Measurements from ENCODE around the gene IPO13. TPM values are rescaled to one million over a fixed set of nuclear protein-coding genes. Genes with fewer than 3 reads are reported as not detected.

IPO13 gene
- total RNA-seq, 1 experiment from 2014 or later = 25.0 TPM

- no peaks in the 10 kb centered on the region for H3K9me2 ChIP-seq (ENCODE audit: insufficient read depth)
- peak overlapping the region; percentile 95 for H3K4me2 ChIP-seq
- BruUV-seq (replicated peaks) = TSS peak; percentile 36
- H3K4me3 ChIP-seq = peak overlapping the region; percentile 67
- TF ChIP-seq CTCF (conservative IDR thresholded peaks at IDR 0.05) (no peak), EZH2 (IDR thresholded peaks at IDR 0.05; ENCODE audit: low read depth) (no peak)
- H4K20me1 ChIP-seq (ENCODE audit: insufficient read depth) = peaks cover 9% of the 10 kb centered on the region; the same call in 1 of the 2 replicates
- peaks cover 51% of the 10 kb centered on the region for H3F3A ChIP-seq (ENCODE audit: insufficient read depth, low read depth)
- POLR2A ChIA-PET (ENCODE audit: unreplicated experiment) = interaction anchor here (0.6 to 0.7 kb wide), 3 partner anchors 20 to 117 kb away, joined by 3 to 11 read pairs (median 9); no protein-coding TSS in a partner anchor
- peak overlapping the region; percentile 80 for H2AFZ ChIP-seq
- peaks cover 53% of the 10 kb centered on the region for H3K4me1 ChIP-seq (replicated peaks; ENCODE audit: insufficient read depth)
- DNase-seq = no peak
- peaks cover 63% of the 10 kb centered on the region for H3K79me2 ChIP-seq (ENCODE audit: low read depth)
- intact Hi-C loops (cut with micrococcal nuclease; ENCODE audit: unreplicated experiment) = loop anchor here (10.0 kb wide), 1 partner anchor 271 kb away; the partner anchor contains the start of gene ST3GAL3
- no peaks in the 10 kb centered on the region for H3K27me3 ChIP-seq (ENCODE audit: insufficient read depth, low read depth)
- peaks cover 22% of the 10 kb centered on the region for H3K36me3 ChIP-seq (ENCODE audit: low read depth)
- no peaks in the 10 kb centered on the region for H3K9me3 ChIP-seq (ENCODE audit: insufficient read depth, low read depth)
- CTCF ChIA-PET = interaction anchor here (0.6 to 0.9 kb wide), 2 partner anchors 15 to 161 kb away, joined by 3 to 4 read pairs; no protein-coding TSS in a partner anchor
- peak overlapping the region; percentile 23; the same call in 1 of the 2 replicates for H3K27ac ChIP-seq
Measured at GRCh38 chr1:43975249-43975961, 28.7 kb downstream of the IPO13 start.

GRCh38 chr1:43976045-43976444, 29.3 kb downstream of the IPO13 start:
- CTCF ChIA-PET = interaction anchor here (0.6 kb wide), 1 partner anchor 161 kb away, joined by 4 read pairs; no protein-coding TSS in a partner anchor
- intact Hi-C loops (cut with micrococcal nuclease; ENCODE audit: unreplicated experiment) = loop anchor here (10.0 kb wide), 1 partner anchor 271 kb away; the partner anchor contains the start of gene ST3GAL3
- Histone ChIP-seq H3K9me2 (ENCODE audit: insufficient read depth) (no peaks in the 10 kb centered on the region), H3K4me1 (replicated peaks; ENCODE audit: insufficient read depth) (peaks cover 54% of the 10 kb centered on the region), H3K4me2 (peak overlapping the region; percentile 95), H3K27ac (no peak overlapping the region), H4K20me1 (ENCODE audit: insufficient read depth) (peaks cover 9% of the 10 kb centered on the region; the same call in 1 of the 2 replicates), H3K79me2 (ENCODE audit: low read depth) (peaks cover 63% of the 10 kb centered on the region), H3F3A (ENCODE audit: insufficient read depth, low read depth) (peaks cover 55% of the 10 kb centered on the region), H2AFZ (no peak overlapping the region), H3K36me3 (ENCODE audit: low read depth) (peaks cover 22% of the 10 kb centered on the region), H3K4me3 (peak overlapping the region; percentile 67), H3K27me3 (ENCODE audit: insufficient read depth, low read depth) (no peaks in the 10 kb centered on the region), H3K9me3 (ENCODE audit: insufficient read depth, low read depth) (no peaks in the 10 kb centered on the region)
- TF ChIP-seq EZH2 (IDR thresholded peaks at IDR 0.05; ENCODE audit: low read depth) (no peak), CTCF (conservative IDR thresholded peaks at IDR 0.05) (no peak)
- no TSS peak for BruUV-seq (replicated peaks)
- no peak for DNase-seq
- POLR2A ChIA-PET (ENCODE audit: unreplicated experiment) = no interaction called here

GRCh38 chr1:43976890-43977289, 30.1 kb downstream of the IPO13 start:
- Histone ChIP-seq H3K27me3 (ENCODE audit: insufficient read depth, low read depth) (no peaks in the 10 kb centered on the region), H3K79me2 (ENCODE audit: low read depth) (peaks cover 62% of the 10 kb centered on the region), H3K27ac (no peak overlapping the region), H3K4me3 (no peak overlapping the region), H3K4me1 (replicated peaks; ENCODE audit: insufficient read depth) (peaks cover 53% of the 10 kb centered on the region), H2AFZ (no peak overlapping the region), H3K4me2 (peak overlapping the region; percentile 95), H3K36me3 (ENCODE audit: low read depth) (peaks cover 22% of the 10 kb centered on the region), H3F3A (ENCODE audit: insufficient read depth, low read depth) (peaks cover 55% of the 10 kb centered on the region), H4K20me1 (ENCODE audit: insufficient read depth) (peaks cover 9% of the 10 kb centered on the region; the same call in 1 of the 2 replicates), H3K9me3 (ENCODE audit: insufficient read depth, low read depth) (no peaks in the 10 kb centered on the region), H3K9me2 (ENCODE audit: insufficient read depth) (no peaks in the 10 kb centered on the region)
- DNase-seq = no peak
- ChIA-PET CTCF (interaction anchor here (0.6 kb wide), 1 partner anchor 69 kb away, joined by 3 read pairs; no protein-coding TSS in a partner anchor), POLR2A (ENCODE audit: unreplicated experiment) (no interaction called here)
- intact Hi-C loops (cut with micrococcal nuclease; ENCODE audit: unreplicated experiment) = loop anchor here (10.0 kb wide), 1 partner anchor 272 kb away; the partner anchor contains the start of gene ST3GAL3
- TF ChIP-seq EZH2 (IDR thresholded peaks at IDR 0.05; ENCODE audit: low read depth) = no peak
- no peak for TF ChIP-seq CTCF (conservative IDR thresholded peaks at IDR 0.05)
- no TSS peak for BruUV-seq (replicated peaks)
